ENCODE results near the gene SERPINI2. TPM values are rescaled to one million over a fixed set of nuclear protein-coding genes. Genes with fewer than 3 reads are reported as not detected.

Gene SERPINI2
- total RNA-seq = 1 to 10 TPM in 1 of 3 donors, not detected in 2; 1.6 TPM

GRCh38 chr3:167473863-167474262 lies at the start of gene SERPINI2:
TSS of gene SERPINI2 (minus strand) at chr3:167474042. CDS start at chr3:167471834, 2,208 bp downstream.
- no peaks in the 10 kb centered on the region for H3K36me3 ChIP-seq
- intact Hi-C loops (cut with DNase I; ENCODE audit: low total_unique reads) = no loop called here
- no peaks in the 10 kb centered on the region for H3K27me3 ChIP-seq
- no peaks in the 10 kb centered on the region for H3K9me3 ChIP-seq
- TF ChIP-seq POLR2AphosphoS5 (IDR thresholded peaks at IDR 0.05) = no peak
- no peak for TF ChIP-seq CTCF (IDR thresholded peaks at IDR 0.05)
- H3K27ac ChIP-seq = no peak within 1 kb of the TSS
- H3K4me1 ChIP-seq = no peaks in the 10 kb centered on the region
- H3K4me3 ChIP-seq = no peak within 1 kb of the TSS
- DNase-seq (ENCODE audit: low spot score in 2 of 2) = no peak

GRCh38 chr3:167521006-167521355 lies 47.1 kb upstream of the SERPINI2 start:
- Histone ChIP-seq H3K4me3 (no peak overlapping the region), H3K27ac (no peak overlapping the region), H3K4me1 (no peaks in the 10 kb centered on the region), H3K9me3 (peaks cover 0 to 6% of the 10 kb centered on the region in 2 donors), H3K27me3 (no peaks in the 10 kb centered on the region), H3K36me3 (no peaks in the 10 kb centered on the region)
- DNase-seq (ENCODE audit: low spot score in 2 of 2) = no peak
- intact Hi-C loops (cut with DNase I; ENCODE audit: low total_unique reads) = no loop called here
- TF ChIP-seq POLR2AphosphoS5 (IDR thresholded peaks at IDR 0.05) (no peak), POLR2A (IDR thresholded peaks at IDR 0.05) (no peak), CTCF (IDR thresholded peaks at IDR 0.05) (no peak)

GRCh38 chr3:167520266-167521005 lies 46.6 kb upstream of the SERPINI2 start:
- peaks cover 0 to 6% of the 10 kb centered on the region in 2 donors for H3K9me3 ChIP-seq
- H3K27ac ChIP-seq = no peak overlapping the region
- intact Hi-C loops (cut with DNase I; ENCODE audit: low total_unique reads) = no loop called here
- no peak overlapping the region for H3K4me3 ChIP-seq
- no peaks in the 10 kb centered on the region for H3K27me3 ChIP-seq
- no peaks in the 10 kb centered on the region for H3K4me1 ChIP-seq
- TF ChIP-seq POLR2A (IDR thresholded peaks at IDR 0.05) (no peak), POLR2AphosphoS5 (IDR thresholded peaks at IDR 0.05) (no peak), CTCF (IDR thresholded peaks at IDR 0.05) (no peak)
- no peak for DNase-seq (ENCODE audit: low spot score in 2 of 2)
- no peaks in the 10 kb centered on the region for H3K36me3 ChIP-seq

GRCh38 chr3:167507954-167508353 lies 34.1 kb upstream of the SERPINI2 start:
- peaks cover 0 to 3% of the 10 kb centered on the region in 2 donors for H3K9me3 ChIP-seq
- H3K36me3 ChIP-seq = no peaks in the 10 kb centered on the region
- no peaks in the 10 kb centered on the region for H3K27me3 ChIP-seq
- TF ChIP-seq POLR2A (IDR thresholded peaks at IDR 0.05) = no peak
- no peak for TF ChIP-seq POLR2AphosphoS5 (IDR thresholded peaks at IDR 0.05)
- no peak for TF ChIP-seq CTCF (IDR thresholded peaks at IDR 0.05)
- H3K4me1 ChIP-seq = no peaks in the 10 kb centered on the region
- no peak for DNase-seq (ENCODE audit: low spot score in 2 of 2)
- intact Hi-C loops (cut with DNase I; ENCODE audit: low total_unique reads) = no loop called here
- no peak overlapping the region for H3K4me3 ChIP-seq
- no peak overlapping the region for H3K27ac ChIP-seq

- Histone ChIP-seq H3K27me3 (no peaks in the 10 kb centered on the region), H3K9me3 (no peaks in the 10 kb centered on the region), H3K4me3 (no peak overlapping the region), H3K36me3 (no peaks in the 10 kb centered on the region), H3K4me1 (no peaks in the 10 kb centered on the region), H3K27ac (no peak overlapping the region)
- TF ChIP-seq CTCF (IDR thresholded peaks at IDR 0.05) = no peak
- no peak for TF ChIP-seq POLR2A (IDR thresholded peaks at IDR 0.05)
- no peak for TF ChIP-seq POLR2AphosphoS5 (IDR thresholded peaks at IDR 0.05)
- intact Hi-C loops (cut with DNase I; ENCODE audit: low total_unique reads) = no loop called here
- no peak for DNase-seq (ENCODE audit: low spot score in 2 of 2)
These were observed 28.6 kb upstream of the SERPINI2 start for GRCh38 chr3:167502401-167502800.

Data from breast epithelium (tissue), 4 donors.